GM21786 (cell line): ENCODE results near the gene ABCD4.

Source experiments
- ATAC-seq: cut with Tn5 transposase; IDR thresholded peaks from one replicate; pipeline ENCODE4 v1.9.1; 2021; ENCODE audit not compliant: unreplicated experiment

ABCD4 gene

DNA sequence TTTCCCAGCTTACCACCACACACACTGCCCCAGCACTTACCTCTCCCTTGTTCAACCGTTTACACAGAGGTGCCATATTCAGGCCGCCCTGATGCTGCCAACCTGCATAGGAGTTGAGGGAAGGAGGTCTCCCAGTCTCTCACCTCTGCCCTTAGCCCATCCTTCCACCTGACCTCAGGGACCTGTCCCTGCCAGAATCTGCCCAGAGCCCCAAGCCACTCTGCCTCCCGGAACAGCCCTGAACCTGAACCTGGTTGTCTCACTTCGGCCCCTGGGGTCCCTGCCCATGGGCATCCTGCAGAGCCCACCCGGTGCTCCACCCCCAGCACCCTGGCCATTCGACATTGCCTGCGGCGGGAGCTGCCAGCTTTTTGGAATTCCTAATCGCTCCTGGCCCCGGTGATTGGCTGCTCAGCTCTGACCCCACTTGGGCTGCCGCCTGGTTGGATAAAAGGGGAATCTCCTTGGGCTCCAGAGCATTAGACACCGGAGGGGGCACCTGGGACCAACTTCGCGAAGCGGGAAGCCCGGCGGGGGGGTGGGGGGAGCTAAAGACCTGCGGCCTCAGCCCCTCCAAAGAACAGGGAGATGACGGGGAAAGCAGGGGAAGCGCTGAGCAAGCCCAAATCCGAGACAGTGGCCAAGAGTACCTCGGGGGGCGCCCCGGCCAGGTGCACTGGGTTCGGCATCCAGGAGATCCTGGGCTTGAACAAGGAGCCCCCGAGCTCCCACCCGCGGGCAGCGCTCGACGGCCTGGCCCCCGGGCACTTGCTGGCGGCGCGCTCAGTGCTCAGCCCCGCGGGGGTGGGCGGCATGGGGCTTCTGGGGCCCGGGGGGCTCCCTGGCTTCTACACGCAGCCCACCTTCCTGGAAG, 63.5 kb downstream of the ABCD4 start, which contains the start of gene VSX2:
Gene VSX2 (plus strand): TSS at position 476 of the 874 bp plus-strand sequence. CDS start 113 bp downstream, at position 589.
- no peak for ATAC-seq

GRCh38 chr14:74237441-74237840, 65.3 kb downstream of the ABCD4 start:
- ATAC-seq = no peak
